Measurements from ENCODE around the gene NTM.

Gene NTM

DNA sequence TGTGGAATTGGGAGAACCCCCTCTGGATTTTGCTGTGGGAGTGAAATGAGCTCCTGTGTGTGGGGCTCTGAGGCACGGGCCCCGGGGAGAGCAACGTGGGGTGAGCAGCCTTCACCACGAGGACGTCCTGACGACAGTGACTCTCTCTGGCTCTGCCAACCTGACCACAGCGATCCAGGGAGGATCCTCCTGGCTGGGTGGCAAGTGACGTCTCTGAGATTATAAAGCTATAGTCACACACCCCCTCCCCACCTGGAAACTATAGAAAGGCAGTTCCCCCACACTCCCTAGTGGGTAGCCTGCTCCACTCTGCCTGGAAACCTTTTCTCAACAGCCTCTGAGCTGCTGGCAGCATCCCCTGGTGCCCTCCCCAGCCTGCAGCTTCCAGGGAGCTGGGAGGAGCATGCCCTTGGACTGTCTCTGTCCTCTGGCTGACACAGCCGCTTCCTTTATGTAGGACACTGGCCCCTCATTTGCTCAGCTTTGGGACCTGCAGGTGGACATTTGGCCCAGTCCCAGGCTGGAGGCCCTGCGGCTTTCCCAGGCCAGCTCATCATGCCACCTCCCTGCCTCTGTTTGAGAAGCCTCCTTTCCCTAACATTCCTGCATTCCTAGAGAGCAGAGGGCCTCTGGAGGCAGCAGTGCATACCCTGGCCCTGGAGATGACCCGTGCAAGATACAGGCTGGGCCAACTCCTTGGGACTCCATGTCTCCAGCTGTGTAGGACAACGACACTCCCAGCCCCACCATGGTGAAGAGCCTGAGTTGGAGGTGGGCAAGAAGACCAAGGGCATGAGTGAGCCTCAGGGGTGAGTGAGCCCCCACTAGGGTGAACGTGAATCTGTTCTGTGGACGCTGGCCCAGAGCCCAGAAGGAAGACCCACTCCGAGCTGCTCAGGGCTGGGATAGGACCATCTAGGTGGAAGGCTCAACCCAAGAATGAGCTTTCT, 314.0 kb downstream of the NTM start:
- TF ChIP-seq, protein P1, sequence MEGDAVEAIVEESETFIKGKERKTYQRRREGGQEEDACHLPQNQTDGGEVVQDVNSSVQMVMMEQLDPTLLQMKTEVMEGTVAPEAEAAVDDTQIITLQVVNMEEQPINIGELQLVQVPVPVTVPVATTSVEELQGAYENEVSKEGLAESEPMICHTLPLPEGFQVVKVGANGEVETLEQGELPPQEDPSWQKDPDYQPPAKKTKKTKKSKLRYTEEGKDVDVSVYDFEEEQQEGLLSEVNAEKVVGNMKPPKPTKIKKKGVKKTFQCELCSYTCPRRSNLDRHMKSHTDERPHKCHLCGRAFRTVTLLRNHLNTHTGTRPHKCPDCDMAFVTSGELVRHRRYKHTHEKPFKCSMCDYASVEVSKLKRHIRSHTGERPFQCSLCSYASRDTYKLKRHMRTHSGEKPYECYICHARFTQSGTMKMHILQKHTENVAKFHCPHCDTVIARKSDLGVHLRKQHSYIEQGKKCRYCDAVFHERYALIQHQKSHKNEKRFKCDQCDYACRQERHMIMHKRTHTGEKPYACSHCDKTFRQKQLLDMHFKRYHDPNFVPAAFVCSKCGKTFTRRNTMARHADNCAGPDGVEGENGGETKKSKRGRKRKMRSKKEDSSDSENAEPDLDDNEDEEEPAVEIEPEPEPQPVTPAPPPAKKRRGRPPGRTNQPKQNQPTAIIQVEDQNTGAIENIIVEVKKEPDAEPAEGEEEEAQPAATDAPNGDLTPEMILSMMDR (IDR thresholded peaks at IDR 0.05; ENCODE audit: borderline replicate concordance, insufficient read depth, low read depth, low read length), result no peak
- H3K4me3 ChIP-seq (ENCODE audit: low read depth, low read length), result no peak overlapping the region

DNA sequence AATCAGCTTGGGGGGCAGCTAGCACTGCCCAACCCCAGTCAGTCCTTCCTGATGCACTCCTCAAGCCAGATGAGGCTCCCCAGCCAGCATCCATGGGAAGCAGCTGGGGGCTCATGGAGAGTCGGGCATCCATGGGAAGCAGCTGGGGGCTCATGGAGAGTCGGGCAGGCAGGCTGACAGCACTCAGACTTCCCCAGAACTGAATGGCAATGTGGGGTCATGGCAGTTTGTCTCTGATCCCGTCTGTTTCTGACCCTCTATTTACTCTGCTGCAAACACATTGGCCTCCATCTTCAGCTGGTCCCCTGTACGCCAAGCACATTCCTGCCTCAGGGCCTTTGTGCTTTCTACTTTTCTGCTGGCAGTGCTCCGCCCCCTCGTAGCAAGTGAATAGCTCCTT, 314.8 kb downstream of the NTM start:
- H3K4me3 ChIP-seq (ENCODE audit: low read depth, low read length), result no peak overlapping the region
- TF ChIP-seq, protein P1 (IDR thresholded peaks at IDR 0.05; ENCODE audit: borderline replicate concordance, insufficient read depth, low read depth, low read length), result no peak

DNA sequence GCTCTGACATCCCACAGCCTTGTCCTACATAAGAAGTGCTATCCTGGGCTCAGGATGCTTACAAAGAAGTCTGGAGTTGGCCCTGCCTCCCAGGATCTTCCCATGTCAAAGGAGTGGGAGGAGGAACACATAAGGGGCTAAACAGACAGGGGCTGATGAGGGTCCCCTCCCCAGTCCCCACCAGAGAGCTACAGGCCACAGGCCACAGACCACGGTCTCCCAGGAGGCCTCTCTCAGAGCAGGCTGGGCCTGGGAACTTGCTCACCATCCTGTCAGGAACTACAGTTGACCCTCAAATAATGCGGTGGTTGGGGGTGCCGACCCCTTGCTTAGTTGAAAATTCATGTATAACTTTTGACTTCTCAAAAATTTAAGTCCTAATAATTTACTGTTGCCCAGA, 315.5 kb downstream of the NTM start:
- TF ChIP-seq, protein P1 (IDR thresholded peaks at IDR 0.05; ENCODE audit: borderline replicate concordance, insufficient read depth, low read depth, low read length), result no peak
- H3K4me3 ChIP-seq (ENCODE audit: low read depth, low read length), result no peak overlapping the region

DNA sequence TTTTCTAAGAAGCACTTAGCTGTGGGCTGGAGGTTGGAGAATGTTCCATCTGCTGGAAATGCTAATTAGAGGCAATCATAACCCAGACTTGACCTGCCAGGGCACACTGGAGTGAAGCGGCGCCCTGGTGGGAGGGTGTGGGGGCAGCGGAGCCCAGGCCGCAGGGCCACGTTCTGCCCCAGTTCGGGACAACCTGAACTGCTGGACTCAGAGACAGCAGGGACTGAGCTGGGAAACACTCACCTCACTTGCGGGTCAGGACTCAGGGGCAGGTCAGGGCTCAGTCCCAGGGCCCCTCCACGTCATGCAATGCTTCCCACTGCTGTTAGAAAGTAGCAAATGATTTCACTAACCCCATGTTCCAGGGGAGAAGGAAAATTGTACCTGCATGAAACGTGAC, 316.4 kb downstream of the NTM start:
- no peak overlapping the region for H3K4me3 ChIP-seq (ENCODE audit: low read depth, low read length)
- TF ChIP-seq, protein P1 (IDR thresholded peaks at IDR 0.05; ENCODE audit: borderline replicate concordance, insufficient read depth, low read depth, low read length), result no peak

DNA sequence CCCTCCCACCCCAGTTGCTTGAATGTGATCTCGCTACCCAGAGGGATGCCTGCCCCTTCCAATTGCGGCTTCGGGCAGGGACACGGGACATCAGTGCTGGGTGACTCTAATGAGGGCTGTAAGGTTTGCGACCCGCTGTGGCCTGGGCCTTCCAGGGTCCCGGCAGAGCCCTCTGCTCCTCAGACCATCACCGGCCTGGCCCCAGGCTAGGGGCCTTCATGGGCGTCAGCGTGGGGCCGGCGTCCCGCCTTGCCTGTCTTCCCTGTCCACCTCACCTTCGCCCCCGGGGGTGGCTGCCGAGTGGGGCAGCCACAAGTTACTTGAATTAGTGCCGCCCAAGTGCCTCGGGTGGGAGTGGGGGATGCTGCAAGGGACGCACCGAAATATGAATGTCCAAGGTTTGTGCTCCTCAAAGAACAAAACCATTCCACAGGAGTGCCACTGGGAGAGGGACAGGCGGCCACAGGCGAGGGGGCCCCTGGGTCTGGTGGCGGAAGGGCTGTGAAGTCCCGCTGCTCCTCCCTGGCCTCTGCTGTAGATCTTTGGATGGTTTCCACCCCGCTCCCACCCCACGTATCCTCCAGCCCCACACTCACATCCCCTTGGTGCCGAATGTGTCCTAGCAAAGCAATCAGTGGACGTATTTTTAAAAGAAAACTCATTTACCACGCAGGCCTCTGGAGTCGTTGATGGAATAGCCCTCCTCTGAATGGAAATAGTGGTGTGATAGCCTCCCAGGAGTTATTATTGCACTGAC, 317.1 kb downstream of the NTM start:
- TF ChIP-seq, protein P1 (IDR thresholded peaks at IDR 0.05; ENCODE audit: borderline replicate concordance, insufficient read depth, low read depth, low read length), result no peak
- H3K4me3 ChIP-seq (ENCODE audit: low read depth, low read length), result no peak overlapping the region

DNA sequence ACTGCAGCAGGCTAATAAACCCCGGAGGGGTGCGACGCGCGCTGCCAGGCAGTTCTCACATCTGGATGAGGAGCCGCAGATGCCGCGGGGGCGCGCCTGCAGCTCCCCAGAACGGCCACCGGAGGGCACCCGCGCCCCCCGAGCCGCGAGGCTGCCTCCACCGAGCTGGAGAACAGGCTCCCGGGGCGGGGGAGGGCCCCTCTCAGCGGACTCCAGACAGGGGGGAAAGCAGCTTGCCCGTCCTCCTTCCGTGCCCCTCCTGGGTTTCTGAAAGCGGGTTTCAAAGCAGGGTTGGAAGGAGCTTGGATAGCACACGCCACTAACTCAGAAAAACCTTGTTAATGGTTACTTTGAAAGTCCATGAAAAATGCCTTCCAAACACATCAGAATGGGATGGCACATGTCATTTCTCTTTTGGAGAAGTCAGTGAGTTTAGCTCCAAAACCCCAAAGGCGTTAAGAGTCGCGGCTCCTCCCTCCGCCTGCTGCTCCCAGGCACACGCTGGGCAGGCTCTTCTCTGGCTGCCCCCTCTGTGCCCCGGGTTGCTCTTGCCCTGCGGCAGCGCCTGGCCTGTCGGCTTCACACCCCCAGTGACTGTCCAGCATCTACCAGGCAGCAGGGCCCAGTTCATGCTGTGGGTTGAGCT, 317.8 kb downstream of the NTM start:
- TF ChIP-seq, protein P1 (IDR thresholded peaks at IDR 0.05; ENCODE audit: borderline replicate concordance, insufficient read depth, low read depth, low read length), result peak; percentile 91
- no peak overlapping the region for H3K4me3 ChIP-seq (ENCODE audit: low read depth, low read length)

Data from GM12875 (cell line).